Cardiac muscle cell (in vitro differentiated cells and primary cell): ENCODE data around the gene EPN2. TPM values are rescaled to one million over a fixed set of nuclear protein-coding genes. Genes with fewer than 3 reads are reported as not detected.
"Not testable (repeated sequence)": the region's sequence is repeated elsewhere in the genome, so short reads cannot be mapped to it uniquely, and the experiment has no call there.

Experiments used
- DNase-seq, 2 donors: peaks; one replicate each; pipeline versions ENCODE4 v3.0.0 to v3.0.0-alpha.2; 2010 to 2017; ENCODE audit warnings: low read depth in 1 of 2, low spot score in 1 of 2
- H3K27ac ChIP-seq: fragments of 200-600 bp; sonication (generic); 2 replicates; pipeline ENCODE4 v1.5.1; 2016
- H3K27me3 ChIP-seq: fragments of 200-600 bp; sonication (generic); 2 replicates; pipeline ENCODE4 v1.6.0; 2016; ENCODE audit warnings: control low read depth
- H3K36me3 ChIP-seq: fragments of 200-600 bp; sonication (generic); 2 replicates; pipeline ENCODE4 v1.5.1; 2016; ENCODE audit warnings: control low read depth
- H3K4me1 ChIP-seq: fragments of 200-600 bp; sonication (generic); 2 replicates; pipeline ENCODE4 v1.8.1; 2017; ENCODE audit warnings: low read depth, mild to moderate bottlenecking, mixed run types
- H3K4me3 ChIP-seq: fragments of 200-600 bp; sonication (generic); 2 replicates; pipeline ENCODE4 v1.5.1; 2016; ENCODE audit warnings: mild to moderate bottlenecking
- H3K9me3 ChIP-seq: fragments of 200-600 bp; sonication (generic); 2 replicates; pipeline ENCODE4 v1.5.1; 2017; ENCODE audit warnings: low read depth, mild to moderate bottlenecking, control low read depth
- CTCF ChIP-seq: IDR thresholded peaks from 2 replicates; pipeline ENCODE4 v1.5.1; 2012; ENCODE audit warnings: low read depth, mild to moderate bottlenecking, low read length
- polyA plus RNA-seq: library from polyadenylated mRNA; unstranded; fragments of >200 nt; fragmentation: Nextera tagmentation; extraction: Ambion mirVana; gene quantifications from 2 replicates; pipeline ENCODE4 v1.2.1, GENCODE V29; 2016
- total RNA-seq: library from RNA; depleted of rRNA; stranded (reverse); fragments of >200 nt; gene quantifications from 2 replicates; pipeline ENCODE4 v1.2.3, GENCODE V29; 2016

EPN2 gene
- total and polyA plus RNA-seq, 2 experiments from 2014 or later, result 43.5 to 45.5 TPM

GRCh38 chr17:19348806-19349205 lies 111.6 kb downstream of the EPN2 start:
- H3K36me3 ChIP-seq, result no peaks in the 10 kb centered on the region
- H3K4me3 ChIP-seq, result no peak overlapping the region
- no peak overlapping the region for H3K27ac ChIP-seq
- no peaks in the 10 kb centered on the region for H3K9me3 ChIP-seq
- no peaks in the 10 kb centered on the region for H3K4me1 ChIP-seq
- no peak for DNase-seq
- no peaks in the 10 kb centered on the region for H3K27me3 ChIP-seq
- no peak for TF ChIP-seq CTCF

GRCh38 chr17:19353401-19353800 lies 116.2 kb downstream of the EPN2 start:
- not testable (repeated sequence) for H3K4me1 ChIP-seq, DNase-seq, H3K9me3 ChIP-seq, H3K4me3 ChIP-seq, H3K27ac ChIP-seq, H3K36me3 ChIP-seq, H3K27me3 ChIP-seq

- no peak for DNase-seq
- TF ChIP-seq CTCF, result no peak
- Histone ChIP-seq H3K36me3 (no peaks in the 10 kb centered on the region), H3K9me3 (no peaks in the 10 kb centered on the region), H3K27ac (no peak overlapping the region), H3K4me1 (no peaks in the 10 kb centered on the region), H3K4me3 (no peak overlapping the region), H3K27me3 (no peaks in the 10 kb centered on the region)
These were observed 117.6 kb downstream of the EPN2 start for GRCh38 chr17:19354748-19355147.

GRCh38 chr17:19357351-19357750 lies 120.2 kb downstream of the EPN2 start:
- H3K36me3 ChIP-seq, result no peaks in the 10 kb centered on the region
- H3K4me3 ChIP-seq, result no peak overlapping the region
- no peak overlapping the region for H3K27ac ChIP-seq
- TF ChIP-seq CTCF, result no peak
- H3K9me3 ChIP-seq, result no peaks in the 10 kb centered on the region
- H3K4me1 ChIP-seq, result no peaks in the 10 kb centered on the region
- no peaks in the 10 kb centered on the region for H3K27me3 ChIP-seq
- DNase-seq, result no peak

- H3K9me3 ChIP-seq, result no peaks in the 10 kb centered on the region
- DNase-seq, result no peak
- no peaks in the 10 kb centered on the region for H3K36me3 ChIP-seq
- H3K27ac ChIP-seq, result no peak overlapping the region
- H3K27me3 ChIP-seq, result no peaks in the 10 kb centered on the region
- no peaks in the 10 kb centered on the region for H3K4me1 ChIP-seq
- no peak overlapping the region for H3K4me3 ChIP-seq
- TF ChIP-seq CTCF, result no peak
These were observed 120.6 kb downstream of the EPN2 start for GRCh38 chr17:19357761-19358160.

- no peaks in the 10 kb centered on the region for H3K9me3 ChIP-seq
These were observed 122.0 kb downstream of the EPN2 start for GRCh38 chr17:19359151-19359550.

More at GRCh38 chr17:19359151-19359550, 122.0 kb downstream of the EPN2 start:
- H3K4me3 ChIP-seq, result no peak overlapping the region
- H3K27me3 ChIP-seq, result no peaks in the 10 kb centered on the region
- H3K27ac ChIP-seq, result no peak overlapping the region
- no peak for DNase-seq
- TF ChIP-seq CTCF, result no peak
- no peaks in the 10 kb centered on the region for H3K36me3 ChIP-seq
- no peaks in the 10 kb centered on the region for H3K4me1 ChIP-seq
